Measurements from ENCODE around the gene IL18RAP.

Gene IL18RAP

GRCh38 chr2:102425441-102426132, 2.6 kb downstream of the IL18RAP start:
- no peak for DNase-seq

GRCh38 chr2:102427249-102427648, 4.3 kb downstream of the IL18RAP start:
- DNase-seq: no peak

GRCh38 chr2:102428573-102428972, 5.6 kb downstream of the IL18RAP start:
- DNase-seq: no peak

- no peak for DNase-seq
Observed at GRCh38 chr2:102432386-102432785, 9.4 kb downstream of the IL18RAP start.

- DNase-seq: no peak
Observed at GRCh38 chr2:102433973-102434654, 11.2 kb downstream of the IL18RAP start.

GRCh38 chr2:102434655-102435381, 11.9 kb downstream of the IL18RAP start:
- DNase-seq: no peak

GRCh38 chr2:102435741-102436140, 12.8 kb downstream of the IL18RAP start:
- DNase-seq: no peak

GRCh38 chr2:102436323-102436722, 13.4 kb downstream of the IL18RAP start:
- DNase-seq: no peak

- DNase-seq: no peak
Observed at GRCh38 chr2:102437122-102437521, 14.2 kb downstream of the IL18RAP start.

- DNase-seq: no peak
Observed at GRCh38 chr2:102438111-102438510, 15.2 kb downstream of the IL18RAP start.

- no peak for DNase-seq
Observed at GRCh38 chr2:102438578-102438977, 15.6 kb downstream of the IL18RAP start.

GRCh38 chr2:102439065-102439695, 16.2 kb downstream of the IL18RAP start:
- no peak for DNase-seq

- DNase-seq: no peak
Observed at GRCh38 chr2:102442967-102443828, 20.2 kb downstream of the IL18RAP start.

- DNase-seq: no peak
Observed at GRCh38 chr2:102444233-102444632, 21.3 kb downstream of the IL18RAP start.

- no peak for DNase-seq
Observed at GRCh38 chr2:102446936-102447335, 24.0 kb downstream of the IL18RAP start.

- no peak for DNase-seq
Observed at GRCh38 chr2:102449370-102449974, 26.5 kb downstream of the IL18RAP start.

- DNase-seq: no peak
Observed at GRCh38 chr2:102451968-102452367, 29.0 kb downstream of the IL18RAP start.

- no peak for DNase-seq
Observed at GRCh38 chr2:102453501-102453900, 30.5 kb downstream of the IL18RAP start.

- no peak for DNase-seq
Observed at GRCh38 chr2:102455061-102455670, 32.2 kb downstream of the IL18RAP start.

GRCh38 chr2:102460467-102460866, 37.5 kb downstream of the IL18RAP start:
- DNase-seq: no peak

GRCh38 chr2:102461188-102461587, 38.2 kb downstream of the IL18RAP start:
- no peak for DNase-seq

- DNase-seq: no peak
Observed at GRCh38 chr2:102463160-102463559, 40.2 kb downstream of the IL18RAP start.

Data from NCI-H524 treated with DMSO at 0.1 percent for 48 hours (cell line).